Liver (tissue), 9 donors: ENCODE measurements around the gene BPIFB4. TPM values are rescaled to one million over a fixed set of nuclear protein-coding genes. Genes with fewer than 3 reads are reported as not detected.

Experiments
- DNase-seq: peaks from one replicate; pipeline ENCODE4 v3.0.0-alpha.2; 2017; ENCODE audit warnings: low spot score
- H3K27ac ChIP-seq, 2 donors: one replicate each; pipeline ENCODE4 v1.7.0; 2013; ENCODE audit warnings: inconsistent platforms in 2 of 2, low read length in 2 of 2, control low read depth in 1 of 2, low read depth in 1 of 2, mild to moderate bottlenecking in 1 of 2
- H3K27me3 ChIP-seq, 4 donors: one replicate each; pipeline versions ENCODE4 v1.6.1 to v1.7.0; 2013; ENCODE audit warnings: low read length in 3 of 4, inconsistent platforms in 1 of 4, mild to moderate bottlenecking in 1 of 4, moderate library complexity in 1 of 4; ENCODE audit not compliant: control insufficient read depth in 4 of 4, insufficient read depth in 4 of 4
- H3K36me3 ChIP-seq, 4 donors: one replicate each; pipeline versions ENCODE4 v1.6.1 to v1.7.0; 2013; ENCODE audit warnings: low read length in 3 of 4, mild to moderate bottlenecking in 3 of 4, low read depth in 1 of 4, moderate library complexity in 1 of 4; ENCODE audit not compliant: control insufficient read depth in 4 of 4, insufficient read depth in 3 of 4
- H3K4me1 ChIP-seq, 4 donors: one replicate each; pipeline versions ENCODE4 v1.6.1 to v1.7.0; 2013; ENCODE audit warnings: low read length in 3 of 4, mild to moderate bottlenecking in 3 of 4, moderate library complexity in 1 of 4; ENCODE audit not compliant: control insufficient read depth in 4 of 4, insufficient read depth in 4 of 4
- H3K4me3 ChIP-seq, 3 donors: one replicate each; pipeline versions ENCODE4 v1.6.1 to v1.7.0; 2013; ENCODE audit warnings: low read length in 3 of 3, control low read depth in 1 of 3, low read depth in 1 of 3, mild to moderate bottlenecking in 1 of 3
- H3K9ac ChIP-seq, 2 donors: one replicate each; pipeline ENCODE4 v1.7.0; 2013; ENCODE audit warnings: low read length in 2 of 2, mild to moderate bottlenecking in 2 of 2, moderate library complexity in 2 of 2, control low read depth in 1 of 2, low read depth in 1 of 2
- H3K9me3 ChIP-seq, 4 donors: one replicate each; pipeline versions ENCODE4 v1.6.1 to v1.7.0; 2013; ENCODE audit warnings: low read length in 3 of 4; ENCODE audit not compliant: control insufficient read depth in 4 of 4
- ATF3 ChIP-seq: IDR thresholded peaks from 2 replicates; pipeline ENCODE4 v1.6.1; 2016; ENCODE audit warnings: antibody characterized with exemption
- EGR1 ChIP-seq, 2 donors: IDR thresholded peaks; 2 replicates each; pipeline ENCODE4 v1.6.1; 2016 to 2018; ENCODE audit warnings: antibody characterized with exemption in 2 of 2, low read depth in 2 of 2
- FOXA1 ChIP-seq: IDR thresholded peaks from 2 replicates; pipeline ENCODE4 v1.6.1; 2016; ENCODE audit warnings: antibody characterized with exemption
- FOXA2 ChIP-seq: IDR thresholded peaks from 2 replicates; pipeline ENCODE4 v1.6.1; 2016; ENCODE audit warnings: antibody characterized with exemption
- GABPA ChIP-seq, 2 donors: IDR thresholded peaks in 1 of 2; conservative IDR thresholded peaks in 1 of 2; 2 replicates each; pipeline ENCODE4 v1.6.1; 2016; ENCODE audit warnings: antibody characterized with exemption in 2 of 2, mild to moderate bottlenecking in 1 of 2, moderate library complexity in 1 of 2
- HNF4A ChIP-seq, 2 donors: conservative IDR thresholded peaks; 2 replicates each; pipeline ENCODE4 v1.6.1; 2016; ENCODE audit warnings: antibody characterized with exemption in 2 of 2, mild to moderate bottlenecking in 2 of 2
- HNF4G ChIP-seq: IDR thresholded peaks from 2 replicates; pipeline ENCODE4 v1.6.1; 2016; ENCODE audit warnings: antibody characterized with exemption
- JUND ChIP-seq, 2 donors: IDR thresholded peaks; 2 replicates each; pipeline ENCODE4 v1.6.1; 2016; ENCODE audit warnings: antibody characterized with exemption in 2 of 2
- MAX ChIP-seq: IDR thresholded peaks from 2 replicates; pipeline ENCODE4 v1.6.1; 2016; ENCODE audit warnings: antibody characterized with exemption
- NR2F2 ChIP-seq: IDR thresholded peaks from 2 replicates; pipeline ENCODE4 v1.6.1; 2016; ENCODE audit warnings: antibody characterized with exemption
- RAD21 ChIP-seq, 2 donors: IDR thresholded peaks; 2 replicates each; pipeline ENCODE4 v1.6.1; 2016; ENCODE audit warnings: antibody characterized with exemption in 2 of 2, mild to moderate bottlenecking in 2 of 2
- REST ChIP-seq: IDR thresholded peaks from 2 replicates; pipeline ENCODE4 v1.6.1; 2016; ENCODE audit warnings: antibody characterized with exemption, mild to moderate bottlenecking
- RXRA ChIP-seq, 2 donors: IDR thresholded peaks; 2 replicates each; pipeline ENCODE4 v1.6.1; 2017 to 2018; ENCODE audit warnings: antibody characterized with exemption in 2 of 2, mild to moderate bottlenecking in 1 of 2
- SP1 ChIP-seq: IDR thresholded peaks from 2 replicates; pipeline ENCODE4 v1.6.1; 2018; ENCODE audit warnings: antibody characterized with exemption, mild to moderate bottlenecking
- TAF1 ChIP-seq: conservative IDR thresholded peaks from 2 replicates; pipeline ENCODE4 v1.6.1; 2016; ENCODE audit warnings: antibody characterized with exemption, mild to moderate bottlenecking
- YY1 ChIP-seq: IDR thresholded peaks from 2 replicates; pipeline ENCODE4 v1.6.1; 2016; ENCODE audit warnings: antibody characterized with exemption, mild to moderate bottlenecking
- ZBTB33 ChIP-seq: IDR thresholded peaks from 2 replicates; pipeline ENCODE4 v1.6.1; 2016; ENCODE audit warnings: antibody characterized with exemption
- WGBS: extraction: QIAGEN DNeasy Blood & Tissue Kit; methylation state at CpG from one replicate; pipeline ENCODE4 v1.1.7; 2013; 5-methylcytosine and 5-hydroxymethylcytosine counted together
- polyA plus RNA-seq, 2 donors: library from polyadenylated mRNA; stranded (reverse) in 1 of 2; unstranded in 1 of 2; fragments of 200-250 nt in 1 of 2; fragments of >200 nt in 1 of 2; fragmentation: Nextera tagmentation in 1 of 2; extraction: Ambion mirVana in 1 of 2; gene quantifications; one replicate each; pipeline versions ENCODE4 v1.2.1 to v1.2.3, GENCODE V29; 2013 to 2015
- total RNA-seq, 2 donors: library from RNA; depleted of rRNA; stranded (reverse); fragments of >200 nt; gene quantifications; one replicate each; pipeline ENCODE4 v1.2.3, GENCODE V29; 2014
- TF ChIP-seq, protein P1 (sequence below): fragments of 150-350 bp; IDR thresholded peaks from 2 replicates; pipeline ENCODE4 v1.5.1; 2017; ENCODE audit warnings: improper control_type of control experiment, low read depth, low read length; ENCODE audit not compliant: missing input control
- donor health status: healthy.
- donor health status: healthy.
- donor health status: healthy.
- donor health status: healthy.
- donor health status: healthy.

The BPIFB4 gene
- total and polyA plus RNA-seq, 4 donors = 0.16 TPM; not detected in 3

- H3K4me3 ChIP-seq = no peak overlapping the region
Measured at GRCh38 chr20:33063271-33063670, 16.2 kb upstream of the BPIFB4 start.

More at GRCh38 chr20:33063271-33063670, 16.2 kb upstream of the BPIFB4 start:
- H3K9me3 ChIP-seq = no peaks in the 10 kb centered on the region
- no peak for TF ChIP-seq NR2F2
- TF ChIP-seq RXRA (IDR thresholded peaks at IDR 0.05) = no peak
- TF ChIP-seq FOXA1 = no peak
- no peak for TF ChIP-seq TAF1
- no peak for TF ChIP-seq ZBTB33
- TF ChIP-seq ATF3 = no peak
- no peak for TF ChIP-seq REST
- TF ChIP-seq GABPA (IDR thresholded peaks at IDR 0.05 in 1 of 2, conservative IDR thresholded peaks at IDR 0.05 in 1 of 2) = no peak
- no peak for TF ChIP-seq FOXA2
- no peak for TF ChIP-seq YY1
- TF ChIP-seq HNF4G = no peak
- no peak for TF ChIP-seq HNF4A (conservative IDR thresholded peaks at IDR 0.05)
- TF ChIP-seq MAX = no peak
- TF ChIP-seq RAD21 (IDR thresholded peaks at IDR 0.05) = no peak
- TF ChIP-seq EGR1 (IDR thresholded peaks at IDR 0.05; ENCODE audit: low read depth in 2 of 2) = no peak
- no peak for TF ChIP-seq SP1
- TF ChIP-seq, protein P1, sequence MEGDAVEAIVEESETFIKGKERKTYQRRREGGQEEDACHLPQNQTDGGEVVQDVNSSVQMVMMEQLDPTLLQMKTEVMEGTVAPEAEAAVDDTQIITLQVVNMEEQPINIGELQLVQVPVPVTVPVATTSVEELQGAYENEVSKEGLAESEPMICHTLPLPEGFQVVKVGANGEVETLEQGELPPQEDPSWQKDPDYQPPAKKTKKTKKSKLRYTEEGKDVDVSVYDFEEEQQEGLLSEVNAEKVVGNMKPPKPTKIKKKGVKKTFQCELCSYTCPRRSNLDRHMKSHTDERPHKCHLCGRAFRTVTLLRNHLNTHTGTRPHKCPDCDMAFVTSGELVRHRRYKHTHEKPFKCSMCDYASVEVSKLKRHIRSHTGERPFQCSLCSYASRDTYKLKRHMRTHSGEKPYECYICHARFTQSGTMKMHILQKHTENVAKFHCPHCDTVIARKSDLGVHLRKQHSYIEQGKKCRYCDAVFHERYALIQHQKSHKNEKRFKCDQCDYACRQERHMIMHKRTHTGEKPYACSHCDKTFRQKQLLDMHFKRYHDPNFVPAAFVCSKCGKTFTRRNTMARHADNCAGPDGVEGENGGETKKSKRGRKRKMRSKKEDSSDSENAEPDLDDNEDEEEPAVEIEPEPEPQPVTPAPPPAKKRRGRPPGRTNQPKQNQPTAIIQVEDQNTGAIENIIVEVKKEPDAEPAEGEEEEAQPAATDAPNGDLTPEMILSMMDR = no peak
- TF ChIP-seq JUND (IDR thresholded peaks at IDR 0.05) = no peak
- no peak overlapping the region for H3K27ac ChIP-seq
- no peak overlapping the region for H3K9ac ChIP-seq
- no peaks in the 10 kb centered on the region for H3K36me3 ChIP-seq
- 94% methylated on average over 6 of the region's 6 CpGs for WGBS
- DNase-seq = no peak
- H3K27me3 ChIP-seq = no peaks in the 10 kb centered on the region
- no peaks in the 10 kb centered on the region for H3K4me1 ChIP-seq
